ENCODE data around the gene SDK1.

Gene SDK1

GRCh38 chr7:4042402-4043045, 741.5 kb downstream of the SDK1 start:
- H3K4me3 ChIP-seq (ENCODE audit: control insufficient read depth, low read depth, low read length), result no peak overlapping the region
- TF ChIP-seq CTCF (conservative IDR thresholded peaks at IDR 0.05; ENCODE audit: control insufficient read depth, insufficient read depth, low read depth, low read length), result no peak

GRCh38 chr7:4043988-4044387, 742.9 kb downstream of the SDK1 start:
- DNase-seq (ENCODE audit: low read depth), result no peak
- no peak overlapping the region for H3K4me3 ChIP-seq (ENCODE audit: control insufficient read depth, low read depth, low read length)
- TF ChIP-seq CTCF (conservative IDR thresholded peaks at IDR 0.05; ENCODE audit: control insufficient read depth, insufficient read depth, low read depth, low read length), result no peak

More at GRCh38 chr7:4042402-4043045, 741.5 kb downstream of the SDK1 start:
- no peak for DNase-seq (ENCODE audit: low read depth)

- DNase-seq (ENCODE audit: low read depth), result no peak
- H3K4me3 ChIP-seq (ENCODE audit: control insufficient read depth, low read depth, low read length), result no peak overlapping the region
- no peak for TF ChIP-seq CTCF (conservative IDR thresholded peaks at IDR 0.05; ENCODE audit: control insufficient read depth, insufficient read depth, low read depth, low read length)
Observed at GRCh38 chr7:4045450-4045849, 744.4 kb downstream of the SDK1 start.

GRCh38 chr7:4045975-4046374, 744.9 kb downstream of the SDK1 start:
- no peak for DNase-seq (ENCODE audit: low read depth)
- no peak overlapping the region for H3K4me3 ChIP-seq (ENCODE audit: control insufficient read depth, low read depth, low read length)
- no peak for TF ChIP-seq CTCF (conservative IDR thresholded peaks at IDR 0.05; ENCODE audit: control insufficient read depth, insufficient read depth, low read depth, low read length)

GRCh38 chr7:4048336-4048735, 747.3 kb downstream of the SDK1 start:
- H3K4me3 ChIP-seq (ENCODE audit: control insufficient read depth, low read depth, low read length), result no peak overlapping the region
- no peak for TF ChIP-seq CTCF (conservative IDR thresholded peaks at IDR 0.05; ENCODE audit: control insufficient read depth, insufficient read depth, low read depth, low read length)
- DNase-seq (ENCODE audit: low read depth), result no peak

- H3K4me3 ChIP-seq (ENCODE audit: control insufficient read depth, low read depth, low read length), result no peak overlapping the region
- TF ChIP-seq CTCF (conservative IDR thresholded peaks at IDR 0.05; ENCODE audit: control insufficient read depth, insufficient read depth, low read depth, low read length), result no peak
- DNase-seq (ENCODE audit: low read depth), result no peak
Observed at GRCh38 chr7:4049202-4049601, 748.1 kb downstream of the SDK1 start.

All from fibroblast of mammary gland (primary cell).